Ascending aorta (tissue), 2 donors: ENCODE data around the gene KLK6. TPM values are rescaled to one million over a fixed set of nuclear protein-coding genes. Genes with fewer than 3 reads are reported as not detected.
"Not testable (repeated sequence)": the region's sequence is repeated elsewhere in the genome, so short reads cannot be mapped to it uniquely, and the experiment has no call there.

ENCODE experiments used
- DNase-seq, 2 donors: peaks; one replicate each; pipeline ENCODE4 v3.0.0-alpha.2; 2019; ENCODE audit warnings: low spot score in 2 of 2
- H3K27ac ChIP-seq, 2 donors: fragments of 200-600 bp; sonication (generic); one replicate each; pipeline ENCODE4 v1.5.1; 2016 to 2017; ENCODE audit warnings: mild to moderate bottlenecking in 1 of 2
- H3K27me3 ChIP-seq: fragments of 200-600 bp; sonication (generic); one replicate; pipeline ENCODE4 v1.5.1; 2017
- H3K36me3 ChIP-seq, 2 donors: fragments of 200-600 bp; sonication (generic); one replicate each; pipeline ENCODE4 v1.5.1; 2016
- H3K4me1 ChIP-seq, 2 donors: fragments of 200-600 bp; sonication (generic); one replicate each; pipeline ENCODE4 v1.5.1; 2016 to 2017; ENCODE audit warnings: mild to moderate bottlenecking in 1 of 2
- H3K4me3 ChIP-seq, 2 donors: fragments of 200-600 bp; sonication (generic); one replicate each; pipeline ENCODE4 v1.5.1; 2016 to 2017; ENCODE audit warnings: mild to moderate bottlenecking in 1 of 2
- H3K9me3 ChIP-seq, 2 donors: fragments of 200-600 bp; sonication (generic); one replicate each; pipeline ENCODE4 v1.5.1; 2016
- CTCF ChIP-seq, 3 experiments: fragments of 200-600 bp in 2 of 3; fragments of 450-650 bp in 1 of 3; sonication (generic) in 2 of 3; IDR thresholded peaks; one replicate each; pipeline ENCODE4 v1.5.1; 2016 to 2019; ENCODE audit warnings: antibody characterized with exemption in 3 of 3, mild to moderate bottlenecking in 1 of 3, moderate library complexity in 1 of 3
- intact Hi-C: fragments of 100-400 bp; cut with DNase I; formaldehyde crosslinking; loops from one replicate; pipeline ENCODE4 v1.15.1; 2023
- total RNA-seq: library from RNA; depleted of rRNA; stranded (reverse); fragments of >200 nt; gene quantifications from one replicate; pipeline ENCODE4 v1.1.0, GENCODE V29; 2016

KLK6 gene
- total RNA-seq, 1 donor from 2014 or later: not detected

GRCh38 chr19:50978772-50979390 lies 9.5 kb upstream of the KLK6 start:
- H3K4me1 ChIP-seq: no peaks in the 10 kb centered on the region
- intact Hi-C loops: no loop called here
- no peaks in the 10 kb centered on the region for H3K27me3 ChIP-seq
- TF ChIP-seq CTCF (IDR thresholded peaks at IDR 0.05): no peak
- no peak overlapping the region for H3K4me3 ChIP-seq
- H3K27ac ChIP-seq: no peak overlapping the region
- DNase-seq: no peak
- H3K9me3 ChIP-seq: no peaks in the 10 kb centered on the region
- no peaks in the 10 kb centered on the region for H3K36me3 ChIP-seq

- Histone ChIP-seq H3K36me3 (no peaks in the 10 kb centered on the region), H3K27ac (no peak overlapping the region), H3K9me3 (no peaks in the 10 kb centered on the region), H3K4me3 (no peak overlapping the region), H3K27me3 (no peaks in the 10 kb centered on the region), H3K4me1 (no peaks in the 10 kb centered on the region)
- no peak for DNase-seq
- intact Hi-C loops: no loop called here
- no peak for TF ChIP-seq CTCF (IDR thresholded peaks at IDR 0.05)
Measured at GRCh38 chr19:50977626-50978025, 8.2 kb upstream of the KLK6 start.

GRCh38 chr19:50975766-50976165 lies 6.4 kb upstream of the KLK6 start:
- H3K27me3 ChIP-seq: no peaks in the 10 kb centered on the region
- no peaks in the 10 kb centered on the region for H3K36me3 ChIP-seq
- intact Hi-C loops: no loop called here
- TF ChIP-seq CTCF (IDR thresholded peaks at IDR 0.05): no peak
- no peak overlapping the region for H3K27ac ChIP-seq
- no peaks in the 10 kb centered on the region for H3K9me3 ChIP-seq
- H3K4me3 ChIP-seq: no peak overlapping the region
- no peak for DNase-seq
- no peaks in the 10 kb centered on the region for H3K4me1 ChIP-seq

- no peak overlapping the region for H3K27ac ChIP-seq
- no peaks in the 10 kb centered on the region for H3K4me1 ChIP-seq
- H3K9me3 ChIP-seq: no peaks in the 10 kb centered on the region
- H3K4me3 ChIP-seq: no peak overlapping the region
- H3K27me3 ChIP-seq: no peaks in the 10 kb centered on the region
- no peak for DNase-seq
- TF ChIP-seq CTCF (IDR thresholded peaks at IDR 0.05): no peak
- no peaks in the 10 kb centered on the region for H3K36me3 ChIP-seq
- intact Hi-C loops: no loop called here
Measured at GRCh38 chr19:50974702-50975556, 5.5 kb upstream of the KLK6 start.

GRCh38 chr19:50972795-50973376 lies 3.5 kb upstream of the KLK6 start:
- TF ChIP-seq CTCF (IDR thresholded peaks at IDR 0.05): no peak
- Histone ChIP-seq H3K4me1 (no peaks in the 10 kb centered on the region), H3K4me3 (no peak overlapping the region), H3K36me3 (no peaks in the 10 kb centered on the region), H3K27me3 (no peaks in the 10 kb centered on the region), H3K27ac (no peak overlapping the region), H3K9me3 (no peaks in the 10 kb centered on the region)
- DNase-seq: no peak
- intact Hi-C loops: no loop called here

- H3K27me3 ChIP-seq, H3K9me3 ChIP-seq, DNase-seq, H3K27ac ChIP-seq, intact Hi-C loops, H3K4me3 ChIP-seq, H3K36me3 ChIP-seq, H3K4me1 ChIP-seq: not testable (repeated sequence)
Measured at GRCh38 chr19:50969810-50970209, 419 bp upstream of the KLK6 start.
